ENCODE data around the gene ENGASE. TPM values are rescaled to one million over a fixed set of nuclear protein-coding genes. Genes with fewer than 3 reads are reported as not detected.

Gene ENGASE
- total and polyA plus RNA-seq, 2 experiments from 2014 or later, result 5.1 to 8.4 TPM

DNA sequence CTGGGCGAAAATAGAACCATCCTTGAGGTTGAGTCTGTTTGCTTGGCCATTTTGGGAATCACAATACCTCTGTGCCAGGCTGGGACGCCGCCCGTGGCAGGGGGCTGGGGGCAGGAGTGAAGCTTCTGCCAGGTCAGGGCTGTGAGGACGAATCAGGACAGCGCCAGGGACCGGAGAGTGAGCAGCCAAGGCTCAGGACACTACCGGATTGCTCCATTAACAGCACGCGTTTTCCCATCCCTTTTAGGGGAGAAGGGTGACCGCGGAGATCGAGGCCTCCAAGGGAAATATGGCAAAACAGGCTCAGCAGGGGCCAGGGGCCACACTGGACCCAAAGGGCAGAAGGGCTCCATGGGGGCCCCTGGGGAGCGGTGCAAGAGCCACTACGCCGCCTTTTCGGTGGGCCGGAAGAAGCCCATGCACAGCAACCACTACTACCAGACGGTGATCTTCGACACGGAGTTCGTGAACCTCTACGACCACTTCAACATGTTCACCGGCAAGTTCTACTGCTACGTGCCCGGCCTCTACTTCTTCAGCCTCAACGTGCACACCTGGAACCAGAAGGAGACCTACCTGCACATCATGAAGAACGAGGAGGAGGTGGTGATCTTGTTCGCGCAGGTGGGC lies 27.2 kb upstream of the ENGASE start:
- H3K4me2 ChIP-seq (ENCODE audit: unreplicated experiment), result no peak overlapping the region
- H3F3A ChIP-seq (ENCODE audit: insufficient read depth), result 0 out of 2 replicates have a peak, but pooled peaks cover 8% of the 10 kb centered on the region
- H2AFZ ChIP-seq, result no peak overlapping the region
- no peaks in the 10 kb centered on the region for H3K27me3 ChIP-seq (replicated peaks; ENCODE audit: insufficient read depth)
- H3K9me2 ChIP-seq (ENCODE audit: insufficient read depth), result no peaks in the 10 kb centered on the region
- H3K4me3 ChIP-seq, result no peak overlapping the region
- TF ChIP-seq EZH2phosphoT487 (IDR thresholded peaks at IDR 0.05; ENCODE audit: insufficient read depth, low read depth), result no peak
- TF ChIP-seq EZH2 (IDR thresholded peaks at IDR 0.05; ENCODE audit: insufficient read depth, poor library complexity, severe bottlenecking), result no peak
- no peaks in the 10 kb centered on the region for H4K20me1 ChIP-seq (ENCODE audit: insufficient read depth)
- no peak overlapping the region for H3K27ac ChIP-seq
- no peak overlapping the region for H3K9ac ChIP-seq
- no peaks in the 10 kb centered on the region for H3K79me2 ChIP-seq (ENCODE audit: insufficient read depth)
- no peaks in the 10 kb centered on the region for H3K4me1 ChIP-seq (ENCODE audit: insufficient read depth)
- in situ Hi-C loops (cut with MboI), result no loop called here
- DNase-seq, result no peak
- WGBS, 2 experiments (ENCODE audit: low coverage in 1 of 2, low lambda C conversion rate in 2 of 2, missing lambda C conversion rate in 2 of 2), result 68 to 69% methylated on average over 30 of the region's 30 CpGs
- H3K36me3 ChIP-seq (ENCODE audit: low read depth), result no peaks in the 10 kb centered on the region
- no peaks in the 10 kb centered on the region for H3K9me3 ChIP-seq (ENCODE audit: low read depth)

DNA sequence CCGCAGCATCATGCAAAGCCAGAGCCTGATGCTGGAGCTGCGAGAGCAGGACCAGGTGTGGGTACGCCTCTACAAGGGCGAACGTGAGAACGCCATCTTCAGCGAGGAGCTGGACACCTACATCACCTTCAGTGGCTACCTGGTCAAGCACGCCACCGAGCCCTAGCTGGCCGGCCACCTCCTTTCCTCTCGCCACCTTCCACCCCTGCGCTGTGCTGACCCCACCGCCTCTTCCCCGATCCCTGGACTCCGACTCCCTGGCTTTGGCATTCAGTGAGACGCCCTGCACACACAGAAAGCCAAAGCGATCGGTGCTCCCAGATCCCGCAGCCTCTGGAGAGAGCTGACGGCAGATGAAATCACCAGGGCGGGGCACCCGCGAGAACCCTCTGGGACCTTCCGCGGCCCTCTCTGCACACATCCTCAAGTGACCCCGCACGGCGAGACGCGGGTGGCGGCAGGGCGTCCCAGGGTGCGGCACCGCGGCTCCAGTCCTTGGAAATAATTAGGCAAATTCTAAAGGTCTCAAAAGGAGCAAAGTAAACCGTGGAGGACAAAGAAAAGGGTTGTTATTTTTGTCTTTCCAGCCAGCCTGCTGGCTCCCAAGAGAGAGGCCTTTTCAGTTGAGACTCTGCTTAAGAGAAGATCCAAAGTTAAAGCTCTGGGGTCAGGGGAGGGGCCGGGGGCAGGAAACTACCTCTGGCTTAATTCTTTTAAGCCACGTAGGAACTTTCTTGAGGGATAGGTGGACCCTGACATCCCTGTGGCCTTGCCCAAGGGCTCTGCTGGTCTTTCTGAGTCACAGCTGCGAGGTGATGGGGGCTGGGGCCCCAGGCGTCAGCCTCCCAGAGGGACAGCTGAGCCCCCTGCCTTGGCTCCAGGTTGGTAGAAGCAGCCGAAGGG lies 26.4 kb upstream of the ENGASE start:
- H3K9ac ChIP-seq, result no peak overlapping the region
- WGBS, 2 experiments (ENCODE audit: low coverage in 1 of 2, low lambda C conversion rate in 2 of 2, missing lambda C conversion rate in 2 of 2), result 93 to 94% methylated on average over 37 to 41 of the region's 41 CpGs
- H3K4me2 ChIP-seq (ENCODE audit: unreplicated experiment), result no peak overlapping the region
- peaks cover 6% of the 10 kb centered on the region; the same call in 1 of the 2 replicates for H3F3A ChIP-seq (ENCODE audit: insufficient read depth)
- no peaks in the 10 kb centered on the region for H4K20me1 ChIP-seq (ENCODE audit: insufficient read depth)
- no peaks in the 10 kb centered on the region for H3K9me2 ChIP-seq (ENCODE audit: insufficient read depth)
- H3K36me3 ChIP-seq (ENCODE audit: low read depth), result no peaks in the 10 kb centered on the region
- no peak overlapping the region for H3K4me3 ChIP-seq
- no peak overlapping the region for H2AFZ ChIP-seq
- no peak for DNase-seq
- H3K79me2 ChIP-seq (ENCODE audit: insufficient read depth), result no peaks in the 10 kb centered on the region
- no peaks in the 10 kb centered on the region for H3K9me3 ChIP-seq (ENCODE audit: low read depth)
- no peak overlapping the region for H3K27ac ChIP-seq
- no peaks in the 10 kb centered on the region for H3K4me1 ChIP-seq (ENCODE audit: insufficient read depth)
- TF ChIP-seq EZH2 (IDR thresholded peaks at IDR 0.05; ENCODE audit: insufficient read depth, poor library complexity, severe bottlenecking), result no peak
- no peak for TF ChIP-seq EZH2phosphoT487 (IDR thresholded peaks at IDR 0.05; ENCODE audit: insufficient read depth, low read depth)
- no peaks in the 10 kb centered on the region for H3K27me3 ChIP-seq (replicated peaks; ENCODE audit: insufficient read depth)
- in situ Hi-C loops (cut with MboI), result no loop called here

DNA sequence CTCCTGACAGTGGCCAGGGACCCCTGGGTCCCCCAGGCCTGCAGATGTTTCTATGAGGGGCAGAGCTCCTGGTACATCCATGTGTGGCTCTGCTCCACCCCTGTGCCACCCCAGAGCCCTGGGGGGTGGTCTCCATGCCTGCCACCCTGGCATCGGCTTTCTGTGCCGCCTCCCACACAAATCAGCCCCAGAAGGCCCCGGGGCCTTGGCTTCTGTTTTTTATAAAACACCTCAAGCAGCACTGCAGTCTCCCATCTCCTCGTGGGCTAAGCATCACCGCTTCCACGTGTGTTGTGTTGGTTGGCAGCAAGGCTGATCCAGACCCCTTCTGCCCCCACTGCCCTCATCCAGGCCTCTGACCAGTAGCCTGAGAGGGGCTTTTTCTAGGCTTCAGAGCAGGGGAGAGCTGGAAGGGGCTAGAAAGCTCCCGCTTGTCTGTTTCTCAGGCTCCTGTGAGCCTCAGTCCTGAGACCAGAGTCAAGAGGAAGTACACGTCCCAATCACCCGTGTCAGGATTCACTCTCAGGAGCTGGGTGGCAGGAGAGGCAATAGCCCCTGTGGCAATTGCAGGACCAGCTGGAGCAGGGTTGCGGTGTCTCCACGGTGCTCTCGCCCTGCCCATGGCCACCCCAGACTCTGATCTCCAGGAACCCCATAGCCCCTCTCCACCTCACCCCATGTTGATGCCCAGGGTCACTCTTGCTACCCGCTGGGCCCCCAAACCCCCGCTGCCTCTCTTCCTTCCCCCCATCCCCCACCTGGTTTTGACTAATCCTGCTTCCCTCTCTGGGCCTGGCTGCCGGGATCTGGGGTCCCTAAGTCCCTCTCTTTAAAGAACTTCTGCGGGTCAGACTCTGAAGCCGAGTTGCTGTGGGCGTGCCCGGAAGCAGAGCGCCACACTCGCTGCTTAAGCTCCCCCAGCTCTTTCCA lies 25.5 kb upstream of the ENGASE start:
- 89 to 90% methylated on average over 16 to 21 of the region's 21 CpGs for WGBS, 2 experiments (ENCODE audit: low coverage in 1 of 2, low lambda C conversion rate in 2 of 2, missing lambda C conversion rate in 2 of 2)
- H3K27me3 ChIP-seq (replicated peaks; ENCODE audit: insufficient read depth), result no peaks in the 10 kb centered on the region
- H3K9me2 ChIP-seq (ENCODE audit: insufficient read depth), result no peaks in the 10 kb centered on the region
- peaks cover 9% of the 10 kb centered on the region; the same call in 1 of the 2 replicates for H3F3A ChIP-seq (ENCODE audit: insufficient read depth)
- H3K4me2 ChIP-seq (ENCODE audit: unreplicated experiment), result no peak overlapping the region
- no peak for DNase-seq
- no peaks in the 10 kb centered on the region for H3K4me1 ChIP-seq (ENCODE audit: insufficient read depth)
- TF ChIP-seq EZH2phosphoT487 (IDR thresholded peaks at IDR 0.05; ENCODE audit: insufficient read depth, low read depth), result no peak
- no peak for TF ChIP-seq EZH2 (IDR thresholded peaks at IDR 0.05; ENCODE audit: insufficient read depth, poor library complexity, severe bottlenecking)
- H3K4me3 ChIP-seq, result no peak overlapping the region
- H3K79me2 ChIP-seq (ENCODE audit: insufficient read depth), result no peaks in the 10 kb centered on the region
- in situ Hi-C loops (cut with MboI), result no loop called here
- peaks cover 2% of the 10 kb centered on the region for H3K9me3 ChIP-seq (ENCODE audit: low read depth)
- H3K9ac ChIP-seq, result no peak overlapping the region
- H2AFZ ChIP-seq, result no peak overlapping the region
- no peaks in the 10 kb centered on the region for H3K36me3 ChIP-seq (ENCODE audit: low read depth)
- no peaks in the 10 kb centered on the region for H4K20me1 ChIP-seq (ENCODE audit: insufficient read depth)
- H3K27ac ChIP-seq, result no peak overlapping the region

DNA sequence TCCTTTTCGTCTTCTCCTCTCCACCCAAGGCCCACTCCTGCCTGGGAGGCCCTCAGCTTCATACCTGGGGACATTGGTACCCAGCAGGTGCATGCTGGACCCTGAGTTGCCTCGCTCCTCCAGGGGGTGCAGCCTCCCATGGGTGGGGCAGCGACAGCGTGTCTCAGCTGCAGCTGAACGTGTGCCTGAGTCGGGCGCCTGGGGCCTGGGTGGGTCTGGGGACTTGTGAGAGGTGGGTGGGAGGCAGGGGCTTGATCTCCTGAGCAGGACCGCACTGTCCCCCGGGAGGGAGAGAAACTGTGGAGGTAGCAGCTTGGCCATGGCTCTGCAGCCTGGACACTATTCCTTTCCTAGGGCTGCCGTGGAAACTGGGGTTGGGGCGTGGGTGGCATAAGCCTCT lies 24.8 kb upstream of the ENGASE start:
- H4K20me1 ChIP-seq (ENCODE audit: insufficient read depth), result no peaks in the 10 kb centered on the region
- H3K9me2 ChIP-seq (ENCODE audit: insufficient read depth), result no peaks in the 10 kb centered on the region
- TF ChIP-seq EZH2 (IDR thresholded peaks at IDR 0.05; ENCODE audit: insufficient read depth, poor library complexity, severe bottlenecking) (no peak), EZH2phosphoT487 (IDR thresholded peaks at IDR 0.05; ENCODE audit: insufficient read depth, low read depth) (no peak)
- peaks cover 9% of the 10 kb centered on the region; the same call in 1 of the 2 replicates for H3F3A ChIP-seq (ENCODE audit: insufficient read depth)
- H3K36me3 ChIP-seq (ENCODE audit: low read depth), result no peaks in the 10 kb centered on the region
- no peak overlapping the region for H3K27ac ChIP-seq
- in situ Hi-C loops (cut with MboI), result no loop called here
- no peaks in the 10 kb centered on the region for H3K4me1 ChIP-seq (ENCODE audit: insufficient read depth)
- no peak overlapping the region for H3K9ac ChIP-seq
- no peaks in the 10 kb centered on the region for H3K79me2 ChIP-seq (ENCODE audit: insufficient read depth)
- 86 to 87% methylated on average over 7 to 11 of the region's 11 CpGs for WGBS, 2 experiments (ENCODE audit: low coverage in 1 of 2, low lambda C conversion rate in 2 of 2, missing lambda C conversion rate in 2 of 2)
- H2AFZ ChIP-seq, result no peak overlapping the region
- no peak overlapping the region for H3K4me3 ChIP-seq
- DNase-seq, result no peak
- peaks cover 5% of the 10 kb centered on the region for H3K9me3 ChIP-seq (ENCODE audit: low read depth)
- no peak overlapping the region for H3K4me2 ChIP-seq (ENCODE audit: unreplicated experiment)
- H3K27me3 ChIP-seq (replicated peaks; ENCODE audit: insufficient read depth), result no peaks in the 10 kb centered on the region
